Lower lobe of right lung (tissue), 2 donors: ENCODE data around the gene TPX2. TPM values are rescaled to one million over a fixed set of nuclear protein-coding genes. Genes with fewer than 3 reads are reported as not detected.
A peak's percentile ranks its signal among the peaks of the same experiment; 100 is the strongest.

Experiments
- ATAC-seq, 2 donors: fragments of 200-7000 bp; cut with Tn5 transposase; one replicate each; pipeline ENCODE4 v1.9.1; 2020 to 2022; ENCODE audit warnings: mild to moderate bottlenecking in 2 of 2, moderate library complexity in 2 of 2
- DNase-seq: peaks from one replicate; pipeline ENCODE4 v3.0.0-alpha.2; 2020
- H3K27ac ChIP-seq: fragments of 200-600 bp; one replicate; pipeline ENCODE4 v1.8.0; 2022
- H3K27me3 ChIP-seq: fragments of 200-600 bp; one replicate; pipeline ENCODE4 v1.8.0; 2022; ENCODE audit warnings: low read depth
- H3K36me3 ChIP-seq: fragments of 200-600 bp; one replicate; pipeline ENCODE4 v1.8.0; 2022; ENCODE audit warnings: mild to moderate bottlenecking
- H3K4me1 ChIP-seq: fragments of 200-600 bp; one replicate; pipeline ENCODE4 v1.8.0; 2022
- H3K4me3 ChIP-seq: fragments of 200-600 bp; one replicate; pipeline ENCODE4 v1.8.0; 2022; ENCODE audit warnings: mild to moderate bottlenecking
- H3K9me3 ChIP-seq: fragments of 200-600 bp; one replicate; pipeline ENCODE4 v1.8.0; 2022
- CTCF ChIP-seq: fragments of 200-600 bp; IDR thresholded peaks from one replicate; pipeline ENCODE4 v1.8.0; 2022; ENCODE audit warnings: antibody characterized with exemption, mild to moderate bottlenecking
- intact Hi-C: fragments of 100-400 bp; cut with DNase I; formaldehyde crosslinking; loops from one replicate; pipeline ENCODE4 v1.11.0; 2022
- total RNA-seq: library from RNA; stranded (reverse); fragmentation: NEBNext Ultra II Directional; extraction: Animal tissue kit (Norgen Biotek cat#: 25700); gene quantifications from one replicate; pipeline ENCODE4 v1.2.1, GENCODE V29; 2021
- donor health status: DM: no; HTN: yes; CAD: no; lungs with severe emphysema.

Gene TPX2
- total RNA-seq, 1 donor from 2014 or later: 1.9 TPM

- H3K4me1 ChIP-seq: peaks cover 96% of the 10 kb centered on the region
- H3K27ac ChIP-seq: peak overlapping the region; percentile 93
- ATAC-seq (no peak), DNase-seq (no peak)
- H3K4me3 ChIP-seq: no peak overlapping the region
- peaks cover 61% of the 10 kb centered on the region for H3K36me3 ChIP-seq
- TF ChIP-seq CTCF: no peak
- no peaks in the 10 kb centered on the region for H3K27me3 ChIP-seq
- intact Hi-C loops: loop anchor here (10.0 kb wide), 1 partner anchor 47 kb away; no protein-coding TSS in a partner anchor
- no peaks in the 10 kb centered on the region for H3K9me3 ChIP-seq
These were observed 27.6 kb upstream of the TPX2 start for GRCh38 chr20:31711179-31712111.

- H3K4me1 ChIP-seq: peaks cover 96% of the 10 kb centered on the region
- peak overlapping the region; percentile 37 for H3K4me3 ChIP-seq
- H3K27me3 ChIP-seq: no peaks in the 10 kb centered on the region
- intact Hi-C loops: loop anchor here (10.0 kb wide), 1 partner anchor 47 kb away; no protein-coding TSS in a partner anchor
- DNase-seq: no peak
- ATAC-seq: peak; percentile 63 to 71
- no peaks in the 10 kb centered on the region for H3K9me3 ChIP-seq
- H3K27ac ChIP-seq: peak overlapping the region; percentile 93
- no peak for TF ChIP-seq CTCF
- peaks cover 57% of the 10 kb centered on the region for H3K36me3 ChIP-seq
These were observed 27.0 kb upstream of the TPX2 start for GRCh38 chr20:31712112-31712553.

- no peak for TF ChIP-seq CTCF
- intact Hi-C loops: loop anchor here (10.0 kb wide), 1 partner anchor 48 kb away; no protein-coding TSS in a partner anchor
- Histone ChIP-seq H3K36me3 (peaks cover 52% of the 10 kb centered on the region), H3K4me3 (peak overlapping the region; percentile 37), H3K27me3 (no peaks in the 10 kb centered on the region), H3K9me3 (no peaks in the 10 kb centered on the region), H3K4me1 (peaks cover 96% of the 10 kb centered on the region), H3K27ac (peak overlapping the region; percentile 93)
- peak; percentile 90 to 93 for ATAC-seq
- peak; percentile 84 for DNase-seq
These were observed 26.4 kb upstream of the TPX2 start for GRCh38 chr20:31712564-31713311.

GRCh38 chr20:31713312-31714273, 25.5 kb upstream of the TPX2 start:
- Histone ChIP-seq H3K9me3 (no peaks in the 10 kb centered on the region), H3K27ac (peak overlapping the region; percentile 93), H3K4me1 (peaks cover 96% of the 10 kb centered on the region), H3K27me3 (no peaks in the 10 kb centered on the region), H3K4me3 (peak overlapping the region; percentile 37), H3K36me3 (peaks cover 48% of the 10 kb centered on the region)
- no peak for TF ChIP-seq CTCF
- peak; percentile 66 for DNase-seq
- ATAC-seq: peak; percentile 70 to 77
- intact Hi-C loops: loop anchor here (10.0 kb wide), 1 partner anchor 49 kb away; no protein-coding TSS in a partner anchor
